Lower leg skin (tissue), 3 donors: ENCODE results near the gene AKAP9.

Experiments
- CTCF ChIP-seq, 3 donors: fragments of 450-650 bp; IDR thresholded peaks; one replicate each; pipeline ENCODE4 v1.5.1; 2016; ENCODE audit warnings: antibody characterized with exemption in 3 of 3, mild to moderate bottlenecking in 3 of 3, moderate library complexity in 2 of 3
- POLR2A ChIP-seq, 2 donors: fragments of 450-650 bp; IDR thresholded peaks; one replicate each; pipeline ENCODE4 v1.6.1; 2016 to 2017; ENCODE audit warnings: antibody characterized with exemption in 2 of 2, mild to moderate bottlenecking in 1 of 2, moderate library complexity in 1 of 2

- no peak for TF ChIP-seq CTCF (IDR thresholded peaks at IDR 0.05)
- no peak for TF ChIP-seq POLR2A (IDR thresholded peaks at IDR 0.05)
These were observed 192.6 kb downstream of the AKAP9 start for GRCh38 chr7:92133133-92133736.
